Ascending aorta (tissue), 2 donors: ENCODE measurements around the gene EZH2. TPM values are rescaled to one million over a fixed set of nuclear protein-coding genes. Genes with fewer than 3 reads are reported as not detected.

Source experiments
- DNase-seq, 2 donors: peaks; one replicate each; pipeline ENCODE4 v3.0.0-alpha.2; 2019; ENCODE audit warnings: low spot score in 2 of 2
- H3K27ac ChIP-seq, 2 donors: fragments of 200-600 bp; sonication (generic); one replicate each; pipeline ENCODE4 v1.5.1; 2016 to 2017; ENCODE audit warnings: mild to moderate bottlenecking in 1 of 2
- H3K27me3 ChIP-seq: fragments of 200-600 bp; sonication (generic); one replicate; pipeline ENCODE4 v1.5.1; 2017
- H3K36me3 ChIP-seq, 2 donors: fragments of 200-600 bp; sonication (generic); one replicate each; pipeline ENCODE4 v1.5.1; 2016
- H3K4me1 ChIP-seq, 2 donors: fragments of 200-600 bp; sonication (generic); one replicate each; pipeline ENCODE4 v1.5.1; 2016 to 2017; ENCODE audit warnings: mild to moderate bottlenecking in 1 of 2
- H3K4me3 ChIP-seq, 2 donors: fragments of 200-600 bp; sonication (generic); one replicate each; pipeline ENCODE4 v1.5.1; 2016 to 2017; ENCODE audit warnings: mild to moderate bottlenecking in 1 of 2
- H3K9me3 ChIP-seq, 2 donors: fragments of 200-600 bp; sonication (generic); one replicate each; pipeline ENCODE4 v1.5.1; 2016
- CTCF ChIP-seq, 3 experiments: fragments of 200-600 bp in 2 of 3; fragments of 450-650 bp in 1 of 3; sonication (generic) in 2 of 3; IDR thresholded peaks; one replicate each; pipeline ENCODE4 v1.5.1; 2016 to 2019; ENCODE audit warnings: antibody characterized with exemption in 3 of 3, mild to moderate bottlenecking in 1 of 3, moderate library complexity in 1 of 3
- intact Hi-C: fragments of 100-400 bp; cut with DNase I; formaldehyde crosslinking; loops from one replicate; pipeline ENCODE4 v1.15.1; 2023
- total RNA-seq: library from RNA; depleted of rRNA; stranded (reverse); fragments of >200 nt; gene quantifications from one replicate; pipeline ENCODE4 v1.1.0, GENCODE V29; 2016

Gene EZH2
- total RNA-seq, 1 donor from 2014 or later: not detected

GRCh38 chr7:148886844-148887243 is 2.8 kb upstream of the EZH2 start:
- Histone ChIP-seq H3K9me3 (no peaks in the 10 kb centered on the region), H3K4me1 (no peaks in the 10 kb centered on the region), H3K4me3 (no peak overlapping the region), H3K36me3 (no peaks in the 10 kb centered on the region), H3K27ac (no peak overlapping the region), H3K27me3 (no peaks in the 10 kb centered on the region)
- intact Hi-C loops: loop anchor here (10.0 kb wide), 4 partner anchors 178 to 378 kb away; partner anchors contain the start of genes ZNF425 and ZNF783
- no peak for TF ChIP-seq CTCF (IDR thresholded peaks at IDR 0.05)
- no peak for DNase-seq

GRCh38 chr7:148884299-148885022 is 370 bp upstream of the EZH2 start:
- Histone ChIP-seq H3K27me3 (no peaks in the 10 kb centered on the region), H3K27ac (peak overlapping the region; percentile 88 to 91)
- intact Hi-C loops: loop anchor here (1.0 to 10.0 kb wide), 10 partner anchors 79 to 888 kb away; partner anchors contain the start of genes CUL1, PDIA4, ZNF425 and ZNF467

GRCh38 chr7:148883266-148884048 is 634 bp downstream of the EZH2 start:
- peak in 1 of 2 donors; percentile 69 for DNase-seq
- Histone ChIP-seq H3K27ac (peak overlapping the region; percentile 62 to 69), H3K36me3 (no peaks in the 10 kb centered on the region), H3K4me1 (no peaks in the 10 kb centered on the region), H3K27me3 (no peaks in the 10 kb centered on the region), H3K4me3 (peak overlapping the region; percentile 93), H3K9me3 (no peaks in the 10 kb centered on the region)
- intact Hi-C loops: loop anchor here (1.0 to 10.0 kb wide), 11 partner anchors 58 to 889 kb away; partner anchors contain the start of genes CUL1, PDIA4, ZNF425 and ZNF467
- no peak for TF ChIP-seq CTCF (IDR thresholded peaks at IDR 0.05)

More at GRCh38 chr7:148884299-148885022, 370 bp upstream of the EZH2 start:
- Histone ChIP-seq H3K4me3 (peak overlapping the region; percentile 93), H3K9me3 (no peaks in the 10 kb centered on the region), H3K4me1 (no peaks in the 10 kb centered on the region), H3K36me3 (no peaks in the 10 kb centered on the region)
- no peak for TF ChIP-seq CTCF (IDR thresholded peaks at IDR 0.05)
- peak; percentile 75 to 95 for DNase-seq

GRCh38 chr7:148882841-148883265 is 1.2 kb downstream of the EZH2 start:
- Histone ChIP-seq H3K27ac (no peak overlapping the region), H3K4me1 (no peaks in the 10 kb centered on the region), H3K4me3 (peak overlapping the region; percentile 93), H3K9me3 (no peaks in the 10 kb centered on the region), H3K36me3 (no peaks in the 10 kb centered on the region), H3K27me3 (no peaks in the 10 kb centered on the region)
- no peak for TF ChIP-seq CTCF (IDR thresholded peaks at IDR 0.05)
- intact Hi-C loops: loop anchor here (1.0 to 10.0 kb wide), 6 partner anchors 58 to 889 kb away; partner anchors contain the start of genes ZNF425, ZNF467 and ZNF783
- DNase-seq: no peak

DNA sequence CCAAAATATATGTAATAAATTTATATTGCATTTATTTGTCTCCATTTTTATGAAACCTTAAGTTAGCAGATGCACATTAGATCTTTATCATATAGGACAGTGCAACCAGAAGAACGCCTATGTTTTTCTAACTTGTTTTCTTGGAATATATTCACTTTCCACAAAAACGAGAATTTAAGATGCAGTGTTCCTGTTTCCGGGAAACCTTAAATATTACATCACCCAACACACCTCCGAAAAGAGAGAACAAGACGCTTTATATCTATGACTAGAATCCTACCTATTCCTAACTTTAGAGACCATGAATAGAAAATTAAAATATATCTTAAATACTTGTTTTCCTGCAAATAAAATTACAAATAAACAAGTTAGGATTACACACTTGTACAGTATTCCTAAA is 1.9 kb downstream of the EZH2 start:
- no peaks in the 10 kb centered on the region for H3K27me3 ChIP-seq
- no peak overlapping the region for H3K27ac ChIP-seq
- intact Hi-C loops: loop anchor here (5.0 to 10.0 kb wide), 5 partner anchors 183 to 890 kb away; partner anchors contain the start of genes ZNF425, ZNF467 and ZNF783
- H3K9me3 ChIP-seq: no peaks in the 10 kb centered on the region
- no peaks in the 10 kb centered on the region for H3K36me3 ChIP-seq
- no peaks in the 10 kb centered on the region for H3K4me1 ChIP-seq
- no peak for TF ChIP-seq CTCF (IDR thresholded peaks at IDR 0.05)
- DNase-seq: no peak
- peak overlapping the region in 1 of 2 donors; percentile 93 for H3K4me3 ChIP-seq
